ENCODE results near the gene VGF. TPM values are rescaled to one million over a fixed set of nuclear protein-coding genes. Genes with fewer than 3 reads are reported as not detected.
"Not testable (repeated sequence)": the region's sequence is repeated elsewhere in the genome, so short reads cannot be mapped to it uniquely, and the experiment has no call there.

The VGF gene
- total RNA-seq, 1 donor from 2014 or later = 0.96 TPM

DNA sequence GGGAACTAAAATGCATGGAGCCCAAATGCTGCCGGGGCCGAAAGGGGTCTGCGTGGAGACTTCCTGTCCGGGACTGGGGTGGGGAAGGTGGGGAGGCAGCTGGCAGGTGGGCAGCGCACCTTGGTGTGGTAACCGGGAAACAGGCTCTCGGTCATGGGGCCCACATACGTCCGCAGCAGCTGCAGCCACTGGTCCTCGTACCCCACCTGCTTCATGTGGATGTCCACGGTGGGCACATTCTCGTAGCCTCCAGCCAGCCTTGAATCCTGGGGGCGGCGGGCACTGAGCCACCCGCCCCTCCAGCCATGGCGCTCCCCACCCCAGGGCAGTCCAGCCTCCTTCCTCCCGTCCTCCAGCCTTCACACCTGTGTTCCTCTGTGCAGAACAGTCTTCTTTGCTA is 42.1 kb upstream of the VGF start:
- DNase-seq (ENCODE audit: low spot score, unreplicated experiment) = no peak
- peaks cover 11% of the 10 kb centered on the region for H3K36me3 Mint-ChIP-seq (ENCODE audit: insufficient read depth)
- no peaks in the 10 kb centered on the region for H3K9me3 Mint-ChIP-seq (ENCODE audit: low read depth)
- H3K4me3 Mint-ChIP-seq (ENCODE audit: low read depth) = no peak overlapping the region
- peaks cover 17% of the 10 kb centered on the region for H3K27me3 Mint-ChIP-seq
- TF ChIP-seq, protein P1, sequence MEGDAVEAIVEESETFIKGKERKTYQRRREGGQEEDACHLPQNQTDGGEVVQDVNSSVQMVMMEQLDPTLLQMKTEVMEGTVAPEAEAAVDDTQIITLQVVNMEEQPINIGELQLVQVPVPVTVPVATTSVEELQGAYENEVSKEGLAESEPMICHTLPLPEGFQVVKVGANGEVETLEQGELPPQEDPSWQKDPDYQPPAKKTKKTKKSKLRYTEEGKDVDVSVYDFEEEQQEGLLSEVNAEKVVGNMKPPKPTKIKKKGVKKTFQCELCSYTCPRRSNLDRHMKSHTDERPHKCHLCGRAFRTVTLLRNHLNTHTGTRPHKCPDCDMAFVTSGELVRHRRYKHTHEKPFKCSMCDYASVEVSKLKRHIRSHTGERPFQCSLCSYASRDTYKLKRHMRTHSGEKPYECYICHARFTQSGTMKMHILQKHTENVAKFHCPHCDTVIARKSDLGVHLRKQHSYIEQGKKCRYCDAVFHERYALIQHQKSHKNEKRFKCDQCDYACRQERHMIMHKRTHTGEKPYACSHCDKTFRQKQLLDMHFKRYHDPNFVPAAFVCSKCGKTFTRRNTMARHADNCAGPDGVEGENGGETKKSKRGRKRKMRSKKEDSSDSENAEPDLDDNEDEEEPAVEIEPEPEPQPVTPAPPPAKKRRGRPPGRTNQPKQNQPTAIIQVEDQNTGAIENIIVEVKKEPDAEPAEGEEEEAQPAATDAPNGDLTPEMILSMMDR (IDR thresholded peaks at IDR 0.05; ENCODE audit: unreplicated experiment) = no peak
- no peaks in the 10 kb centered on the region for H3K4me1 Mint-ChIP-seq (ENCODE audit: low read depth)
- no peak overlapping the region for H3K27ac Mint-ChIP-seq

DNA sequence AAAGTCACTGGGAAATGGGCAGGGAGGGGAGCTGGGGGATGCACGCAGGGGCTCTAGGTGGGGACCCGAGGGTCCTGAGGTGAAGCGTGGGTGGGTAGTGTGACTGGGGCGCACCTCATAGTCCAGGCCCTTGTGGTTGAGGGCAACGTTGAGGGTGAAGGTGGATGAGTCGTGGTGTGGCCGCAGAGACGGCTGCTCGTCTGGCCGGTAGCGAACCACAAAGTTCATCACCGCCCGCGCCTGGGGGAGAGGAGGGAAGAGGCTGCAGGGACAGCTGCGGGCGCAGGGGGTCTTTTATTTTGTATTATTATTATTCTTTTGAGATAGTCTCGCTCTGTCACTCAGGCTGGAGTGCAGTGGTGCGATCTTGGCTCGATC is 41.3 kb upstream of the VGF start:
- no peak overlapping the region for H3K4me3 Mint-ChIP-seq (ENCODE audit: low read depth)
- peaks cover 20% of the 10 kb centered on the region for H3K27me3 Mint-ChIP-seq
- DNase-seq (ENCODE audit: low spot score, unreplicated experiment) = no peak
- no peaks in the 10 kb centered on the region for H3K4me1 Mint-ChIP-seq (ENCODE audit: low read depth)
- H3K27ac Mint-ChIP-seq = no peak overlapping the region
- peaks cover 11% of the 10 kb centered on the region for H3K36me3 Mint-ChIP-seq (ENCODE audit: insufficient read depth)
- TF ChIP-seq, protein P1 (IDR thresholded peaks at IDR 0.05; ENCODE audit: unreplicated experiment) = no peak
- no peaks in the 10 kb centered on the region for H3K9me3 Mint-ChIP-seq (ENCODE audit: low read depth)

DNA sequence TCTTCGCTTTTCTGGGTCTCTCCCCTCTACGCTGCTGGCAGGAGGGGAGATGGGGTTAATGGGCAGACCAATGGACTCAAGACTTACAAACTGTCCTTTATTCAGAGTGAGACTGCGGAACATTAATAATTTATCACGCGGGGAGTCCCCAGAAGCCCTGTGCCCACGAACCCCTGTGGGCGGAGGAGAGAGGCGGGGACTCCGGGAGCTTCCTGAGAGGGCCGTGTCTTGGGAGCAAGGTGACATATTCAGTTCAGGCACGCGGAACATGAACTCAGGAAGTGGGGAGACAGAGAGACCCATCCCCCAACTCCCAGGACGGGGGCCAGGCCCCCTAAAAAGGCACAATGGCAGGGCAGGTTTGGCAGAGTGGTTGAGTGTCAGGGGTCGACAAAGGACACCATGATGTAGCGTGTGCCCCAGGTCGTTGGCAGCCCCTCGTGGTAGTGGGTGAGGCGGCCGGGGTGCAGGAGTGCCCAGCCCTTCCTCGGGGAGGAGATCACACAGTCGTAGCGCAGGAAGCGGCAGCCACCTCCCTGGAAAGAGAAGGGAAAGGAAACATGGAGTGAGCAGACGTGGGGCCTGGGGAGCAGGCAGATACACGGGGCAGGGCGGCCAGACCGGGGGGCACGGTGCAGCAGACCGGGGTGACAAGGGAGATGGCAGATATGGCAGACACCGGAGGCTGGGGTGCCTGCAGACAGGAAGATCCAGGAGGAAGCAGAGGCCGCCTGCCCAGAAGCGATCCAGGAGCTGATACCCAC is 40.7 kb upstream of the VGF start:
- no peak for DNase-seq (ENCODE audit: low spot score, unreplicated experiment)
- no peak overlapping the region for H3K4me3 Mint-ChIP-seq (ENCODE audit: low read depth)
- H3K9me3 Mint-ChIP-seq (ENCODE audit: low read depth) = no peaks in the 10 kb centered on the region
- TF ChIP-seq, protein P1 (IDR thresholded peaks at IDR 0.05; ENCODE audit: unreplicated experiment) = no peak
- H3K27me3 Mint-ChIP-seq = peaks cover 26% of the 10 kb centered on the region
- H3K4me1 Mint-ChIP-seq (ENCODE audit: low read depth) = no peaks in the 10 kb centered on the region
- H3K36me3 Mint-ChIP-seq (ENCODE audit: insufficient read depth) = peaks cover 10% of the 10 kb centered on the region
- H3K27ac Mint-ChIP-seq = no peak overlapping the region

DNA sequence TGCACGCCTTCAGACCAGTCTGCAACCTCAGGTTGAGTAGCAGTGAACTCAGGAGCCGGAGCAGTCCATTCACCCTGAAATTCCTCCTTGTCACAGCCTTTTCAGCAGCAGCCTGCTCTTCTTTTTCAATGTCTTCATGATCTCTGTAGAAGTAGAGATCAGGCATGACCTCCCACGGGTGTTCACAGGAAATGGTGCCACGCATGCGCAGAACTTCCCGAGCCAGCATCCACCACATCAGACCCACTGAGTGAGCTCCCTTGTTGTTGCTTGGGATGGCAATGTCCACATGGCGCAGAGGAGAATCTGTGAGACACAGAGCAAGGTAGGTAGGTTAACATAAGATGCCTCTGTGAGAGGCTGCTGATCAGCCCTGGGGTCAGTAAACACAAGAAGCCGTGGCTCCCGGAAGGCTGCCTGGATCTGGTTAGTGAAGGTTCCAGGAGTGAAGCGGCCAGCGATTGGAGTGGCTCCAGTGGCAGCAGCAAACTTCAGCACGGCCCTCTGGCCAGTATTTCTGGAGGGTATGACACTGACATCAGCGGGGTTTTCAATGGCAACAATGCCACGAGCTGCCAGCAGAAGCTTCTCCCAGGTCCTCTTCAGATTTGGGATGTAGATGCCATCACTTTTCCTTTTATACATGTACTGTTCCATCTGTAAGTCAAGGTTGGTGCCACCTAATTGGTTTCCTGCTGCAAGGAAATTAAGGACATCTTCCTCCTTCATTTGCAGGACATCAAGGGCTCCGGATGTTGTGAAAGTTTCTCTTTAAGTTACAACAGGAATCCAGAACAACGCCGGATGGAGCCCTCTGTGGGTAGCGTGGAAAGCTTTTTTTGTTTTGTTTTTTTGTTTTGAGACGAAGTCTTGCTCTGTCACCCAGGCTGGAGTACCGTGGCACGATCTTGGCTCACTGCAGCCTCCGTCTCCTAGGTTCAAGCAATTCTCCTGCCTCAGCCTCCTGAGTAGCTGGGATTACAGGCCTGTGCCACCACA is 38.7 kb upstream of the VGF start:
- peaks cover 39% of the 10 kb centered on the region for H3K27me3 Mint-ChIP-seq
- not testable (repeated sequence) for H3K9me3 Mint-ChIP-seq (ENCODE audit: low read depth); DNase-seq (ENCODE audit: low spot score, unreplicated experiment); H3K36me3 Mint-ChIP-seq (ENCODE audit: insufficient read depth); H3K4me3 Mint-ChIP-seq (ENCODE audit: low read depth); H3K27ac Mint-ChIP-seq; H3K4me1 Mint-ChIP-seq (ENCODE audit: low read depth)

DNA sequence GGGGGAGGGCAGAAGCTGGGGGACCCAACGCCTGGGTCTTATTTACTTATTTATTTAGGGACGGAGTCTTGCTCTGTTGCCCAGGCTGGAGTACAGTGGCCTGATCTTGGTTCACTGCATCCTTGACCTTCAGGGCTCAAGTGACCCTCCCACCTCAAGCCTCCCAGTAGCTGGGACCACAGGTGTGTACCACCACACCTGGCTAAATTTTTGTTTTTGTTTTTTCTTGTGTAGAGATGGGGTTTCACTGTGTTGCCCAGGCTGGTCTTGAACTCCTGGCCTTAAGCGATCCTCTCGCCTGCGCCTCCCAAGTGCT is 37.2 kb upstream of the VGF start:
- no peak overlapping the region for H3K27ac Mint-ChIP-seq
- H3K36me3 Mint-ChIP-seq (ENCODE audit: insufficient read depth) = peaks cover 3% of the 10 kb centered on the region
- H3K4me3 Mint-ChIP-seq (ENCODE audit: low read depth) = no peak overlapping the region
- no peaks in the 10 kb centered on the region for H3K9me3 Mint-ChIP-seq (ENCODE audit: low read depth)
- peaks cover 6% of the 10 kb centered on the region for H3K4me1 Mint-ChIP-seq (ENCODE audit: low read depth)
- DNase-seq (ENCODE audit: low spot score, unreplicated experiment) = no peak
- TF ChIP-seq, protein P1 (IDR thresholded peaks at IDR 0.05; ENCODE audit: unreplicated experiment) = no peak
- peaks cover 42% of the 10 kb centered on the region for H3K27me3 Mint-ChIP-seq

Data from progenitor cell of endocrine pancreas (in vitro differentiated cells).